HG02798 (cell line): Measurements from ENCODE around the gene NRDC.
A peak's percentile ranks its signal among the peaks of the same experiment; 100 is the strongest.
"Not testable (repeated sequence)": the region's sequence is repeated elsewhere in the genome, so short reads cannot be mapped to it uniquely, and the experiment has no call there.

Experiments
- ATAC-seq: cut with Tn5 transposase; IDR thresholded peaks from one replicate; pipeline ENCODE4 v1.9.1; 2021; ENCODE audit warnings: mild to moderate bottlenecking; ENCODE audit not compliant: unreplicated experiment, poor library complexity

The NRDC gene

DNA sequence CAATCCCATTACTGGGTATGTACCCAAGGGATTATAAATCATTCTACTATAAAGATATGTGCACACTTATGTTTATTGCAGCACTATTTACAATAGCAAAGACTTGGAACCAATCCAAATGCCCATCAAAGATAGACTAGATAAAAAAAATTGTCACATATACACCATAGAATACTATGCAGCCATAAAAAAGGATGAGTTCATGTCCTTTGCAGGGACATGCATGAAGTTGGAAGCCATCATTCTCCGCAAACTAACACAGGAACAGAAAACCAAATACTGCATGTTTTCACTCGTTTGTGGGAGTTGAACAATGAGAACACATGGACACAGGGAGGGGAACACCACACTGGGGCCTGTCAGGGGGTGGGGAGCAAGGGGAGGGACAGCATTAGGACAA is 16.2 kb upstream of the NRDC start:
- ATAC-seq, result not testable (repeated sequence)

DNA sequence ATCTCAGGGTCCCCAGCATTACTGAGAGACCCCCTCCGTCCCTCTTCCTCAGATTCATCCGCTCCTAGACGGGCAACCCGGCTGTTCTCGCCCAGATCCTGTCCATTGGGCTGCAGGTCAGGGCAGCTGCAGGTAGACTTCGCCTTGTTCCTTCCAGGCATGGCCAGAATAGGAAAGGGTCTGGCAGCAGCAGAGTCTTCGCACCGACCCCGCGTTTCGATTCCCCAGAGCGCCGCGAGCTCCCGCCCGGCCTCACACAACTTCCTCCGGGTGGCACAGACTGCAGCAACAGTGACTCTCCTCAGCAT is 265 bp downstream of the NRDC start:
- peak; percentile 26 for ATAC-seq

DNA sequence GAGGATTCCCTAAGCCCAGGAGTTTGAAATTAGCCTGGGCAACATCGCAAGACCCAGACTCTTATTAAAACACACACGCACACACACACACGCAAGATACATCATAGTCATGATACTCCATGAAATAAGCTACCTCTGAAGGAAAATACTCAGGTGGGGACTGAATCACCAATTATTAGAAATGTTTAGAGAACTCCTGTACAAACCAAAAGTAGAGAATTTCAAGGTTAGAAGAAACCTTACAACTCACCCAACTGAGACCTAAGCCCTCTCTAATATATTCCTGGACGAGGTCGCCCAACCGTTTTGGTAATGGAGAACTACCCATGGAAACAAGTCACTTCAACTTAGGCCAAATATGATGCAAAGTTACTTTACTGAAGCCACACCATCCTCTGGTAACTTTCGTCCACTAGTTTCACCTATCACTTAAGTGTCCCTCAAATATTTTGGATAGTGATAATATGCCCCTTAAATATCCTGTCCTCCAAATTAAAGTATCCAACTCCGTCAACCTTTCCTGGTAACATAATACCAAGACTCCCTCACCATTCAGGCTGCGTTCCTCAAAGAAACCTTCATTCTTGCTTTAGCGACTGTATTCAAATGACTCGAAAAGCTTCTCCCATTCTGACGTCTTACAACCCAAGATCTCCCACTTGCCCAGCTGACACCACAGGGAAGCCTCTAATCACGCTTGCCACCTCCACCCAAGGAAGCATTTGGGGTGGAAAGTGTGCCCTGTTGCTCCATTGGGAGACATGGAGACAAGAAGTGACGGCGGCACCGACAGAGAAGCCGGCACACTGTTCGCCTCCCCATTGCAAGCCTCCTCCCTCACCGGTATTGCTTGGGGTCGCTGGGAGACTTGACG is 856 bp downstream of the NRDC start:
- ATAC-seq, result no peak

DNA sequence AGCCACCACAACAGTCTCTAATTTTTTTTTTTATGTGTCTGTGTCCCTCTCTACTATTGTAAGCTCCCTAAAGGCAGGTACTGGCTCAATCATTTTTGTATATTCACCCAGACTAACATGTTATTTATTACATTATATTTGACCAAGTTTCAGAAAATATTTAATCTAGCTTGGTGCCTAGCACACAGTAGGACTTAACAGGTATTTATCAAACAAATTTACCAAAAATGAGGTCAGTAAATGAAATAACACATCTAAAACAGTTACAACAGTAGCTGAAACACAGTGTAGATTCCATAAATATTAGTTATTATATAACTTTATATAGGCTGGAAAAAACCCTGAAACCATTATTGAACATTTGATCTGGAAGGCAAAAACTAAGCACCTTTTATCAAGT is 2.7 kb downstream of the NRDC start:
- no peak for ATAC-seq

DNA sequence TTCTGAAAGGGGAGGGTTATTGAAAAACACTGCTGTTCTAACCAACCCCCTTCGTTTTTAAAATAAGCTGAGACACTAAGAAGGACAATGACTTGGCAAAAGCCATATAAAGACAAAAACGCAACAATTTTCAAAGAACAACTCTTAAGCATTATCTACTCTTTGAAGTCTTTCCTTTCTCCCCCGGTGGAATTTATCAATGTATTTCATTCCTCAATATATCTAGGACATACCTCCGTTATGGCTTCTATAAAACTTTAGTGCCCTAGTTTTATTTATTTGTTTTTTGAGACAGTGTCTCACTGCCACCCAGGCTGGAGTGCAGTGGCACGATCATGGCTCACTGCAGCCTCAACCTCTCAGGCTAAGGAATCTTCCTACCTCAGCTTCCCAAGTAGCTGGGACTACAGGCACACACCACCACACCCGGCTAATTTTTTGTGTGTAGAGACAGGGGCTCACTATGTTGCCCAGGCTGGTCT is 3.2 kb downstream of the NRDC start:
- no peak for ATAC-seq

DNA sequence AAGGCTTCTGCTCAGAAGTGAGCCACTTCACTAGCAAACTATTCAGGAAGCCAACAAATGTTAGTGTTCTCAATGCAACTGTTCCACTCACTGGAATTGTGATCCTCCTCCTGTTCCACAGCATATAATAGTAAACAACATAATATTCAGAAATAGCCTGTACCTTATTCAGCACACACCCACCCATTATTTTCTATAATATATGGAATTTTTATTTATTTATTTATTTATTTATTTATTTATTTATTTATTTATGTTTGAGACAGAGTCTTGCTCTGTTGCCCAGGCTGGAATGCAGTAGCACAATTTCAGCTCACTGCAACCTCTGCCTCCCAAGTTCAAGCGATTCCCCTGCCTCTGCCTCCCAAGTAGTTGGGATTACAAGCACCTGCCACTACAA is 5.3 kb downstream of the NRDC start:
- not testable (repeated sequence) for ATAC-seq

DNA sequence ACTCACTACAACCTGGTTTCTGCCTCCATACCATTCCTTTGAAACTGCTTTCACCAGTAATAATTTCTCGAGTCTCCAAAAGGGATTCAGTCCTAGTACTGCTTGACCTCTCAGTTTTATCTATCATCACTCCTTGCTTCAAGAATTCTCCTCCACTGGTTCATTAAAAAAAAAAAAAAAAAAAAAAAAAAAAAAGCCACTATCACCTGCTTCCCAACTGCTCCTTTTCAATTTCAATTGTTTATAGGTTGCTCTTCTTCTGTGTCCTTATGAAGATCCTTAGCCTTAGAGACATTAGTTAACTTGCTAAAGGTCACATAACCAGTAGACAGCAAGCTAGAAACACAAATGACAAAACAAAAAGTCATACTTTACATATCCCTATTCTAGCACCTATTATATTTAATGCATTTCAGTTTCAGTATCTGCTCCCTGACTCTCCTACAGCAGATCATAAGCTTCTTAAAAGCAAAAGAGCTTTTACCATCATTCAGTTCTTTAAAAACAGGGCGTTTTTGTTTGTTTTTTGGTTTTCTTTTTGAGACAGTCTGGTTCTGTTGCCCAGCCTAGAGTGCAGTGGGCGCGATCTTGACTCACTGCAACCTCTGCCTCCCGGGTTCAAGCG is 7.1 kb downstream of the NRDC start:
- ATAC-seq, result peak; percentile 64

DNA sequence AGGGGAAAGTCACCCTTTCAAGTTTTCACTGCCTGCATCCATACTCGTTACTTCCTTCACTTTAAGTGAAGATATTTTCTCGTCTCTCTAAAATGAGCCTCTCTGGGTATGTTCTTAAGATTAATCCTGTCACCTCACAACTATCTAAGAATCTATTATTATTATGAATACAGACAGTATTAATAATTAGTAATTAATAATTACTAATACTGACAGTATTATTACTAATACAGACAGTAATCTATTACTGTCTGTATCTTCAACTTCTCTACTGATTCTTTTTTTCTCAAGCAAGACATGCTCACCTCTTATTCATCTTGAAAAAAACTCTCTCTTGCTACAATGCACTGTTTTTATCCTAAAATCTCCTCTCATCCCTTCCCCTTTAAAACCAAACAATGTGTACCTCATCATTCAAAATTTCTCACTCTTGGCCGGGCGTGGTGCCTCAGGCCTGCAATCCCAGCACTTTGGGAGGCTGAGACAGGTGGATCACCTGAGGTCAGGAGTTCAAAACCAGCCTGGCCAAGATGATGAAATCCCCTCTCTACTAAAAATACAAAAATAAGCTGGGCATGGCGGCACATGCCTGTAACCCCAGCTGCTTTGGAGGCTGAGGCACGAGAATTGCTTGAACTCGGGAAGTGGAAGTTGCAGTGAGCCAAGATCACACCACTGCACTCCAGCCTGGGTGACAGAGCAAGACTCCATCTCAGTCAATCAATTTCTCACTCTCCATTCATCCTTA is 7.8 kb downstream of the NRDC start:
- no peak for ATAC-seq

DNA sequence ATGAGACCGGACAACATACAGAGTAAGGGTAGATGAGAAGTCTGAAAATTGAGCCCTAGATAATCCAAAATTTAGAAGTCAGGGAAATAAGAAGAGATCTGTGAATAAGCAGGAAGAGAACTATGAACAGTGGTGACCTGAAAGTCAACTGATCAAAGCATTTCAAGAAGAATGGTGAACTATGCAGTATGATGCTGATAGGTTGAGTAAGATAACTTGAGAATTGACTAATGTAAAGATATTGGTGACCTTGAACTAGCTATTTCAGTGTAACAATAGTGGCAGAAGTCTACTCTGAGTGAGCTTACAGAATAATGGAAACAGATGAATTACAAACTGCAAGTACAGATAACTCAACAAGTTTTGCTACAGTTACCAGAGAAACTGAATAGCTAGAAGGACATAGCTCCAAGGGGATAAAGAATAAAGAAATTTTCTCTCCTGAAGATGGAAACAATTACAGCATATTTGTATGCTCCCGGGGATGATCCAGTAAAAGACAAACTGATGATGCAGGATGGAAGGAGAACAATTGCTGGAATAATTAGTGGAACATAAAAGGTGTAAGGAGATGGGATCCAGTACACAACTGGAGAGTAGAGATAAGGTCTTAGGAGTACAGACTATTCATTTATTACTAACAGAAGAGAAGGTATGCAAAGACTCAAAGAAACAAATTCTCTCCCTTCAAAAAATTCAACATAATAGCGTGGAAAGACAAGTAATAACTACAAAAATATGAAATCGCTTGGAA is 10.9 kb downstream of the NRDC start:
- ATAC-seq, result no peak

DNA sequence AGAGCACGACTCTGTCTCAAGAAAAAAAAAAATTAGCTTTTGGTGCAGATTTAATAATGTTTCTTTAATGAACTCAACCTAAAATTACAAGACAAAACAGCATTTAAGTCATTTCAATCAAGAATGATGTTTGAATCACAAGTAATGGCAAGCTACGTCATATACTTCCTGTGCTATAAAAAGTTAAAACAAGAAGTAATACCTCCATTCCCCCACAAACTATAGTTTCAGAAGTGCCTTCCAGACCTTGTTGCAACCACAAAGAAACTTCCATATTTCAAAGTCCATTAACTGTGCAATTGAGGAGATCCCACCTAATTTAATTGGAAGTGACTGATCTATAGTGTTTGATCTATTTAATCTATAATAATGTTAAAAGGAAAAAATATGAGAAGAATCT is 15.1 kb downstream of the NRDC start:
- no peak for ATAC-seq

DNA sequence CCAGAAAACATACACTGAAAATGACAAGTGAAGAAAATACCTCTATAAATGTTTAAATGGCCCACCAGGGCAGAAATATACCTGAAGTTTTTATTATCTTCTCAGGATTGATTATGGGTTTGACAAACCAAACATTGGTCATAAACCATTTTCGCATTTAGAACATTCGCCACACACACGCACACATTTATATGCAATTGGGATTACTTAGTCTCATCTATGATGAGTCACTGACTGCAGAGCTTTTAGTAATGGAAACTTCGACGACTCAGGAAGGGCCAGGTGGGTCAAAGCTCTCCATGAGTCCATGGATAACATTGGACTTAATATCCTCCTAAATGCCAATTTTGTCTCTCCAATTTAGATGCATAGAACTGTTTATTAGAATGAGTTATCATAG is 16.9 kb downstream of the NRDC start:
- ATAC-seq, result no peak

DNA sequence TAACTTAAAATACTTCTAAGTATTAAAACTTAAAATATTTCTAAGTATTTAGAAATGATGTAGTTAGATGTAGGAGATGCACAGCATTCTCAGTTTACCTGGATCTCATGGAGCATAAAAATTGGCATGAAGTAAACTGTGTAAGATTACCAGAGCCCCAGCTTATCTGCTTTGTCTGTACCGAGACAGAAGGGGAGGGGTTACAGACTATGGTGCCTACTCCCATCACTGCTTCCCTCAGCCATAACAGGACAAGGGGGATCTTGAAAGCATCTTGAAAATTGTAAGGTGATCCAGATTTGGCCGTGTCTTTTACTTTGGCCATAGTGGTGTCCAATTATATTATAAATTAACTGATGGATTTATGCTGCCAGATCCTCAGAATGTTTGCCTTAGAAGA is 18.8 kb downstream of the NRDC start:
- ATAC-seq, result no peak

DNA sequence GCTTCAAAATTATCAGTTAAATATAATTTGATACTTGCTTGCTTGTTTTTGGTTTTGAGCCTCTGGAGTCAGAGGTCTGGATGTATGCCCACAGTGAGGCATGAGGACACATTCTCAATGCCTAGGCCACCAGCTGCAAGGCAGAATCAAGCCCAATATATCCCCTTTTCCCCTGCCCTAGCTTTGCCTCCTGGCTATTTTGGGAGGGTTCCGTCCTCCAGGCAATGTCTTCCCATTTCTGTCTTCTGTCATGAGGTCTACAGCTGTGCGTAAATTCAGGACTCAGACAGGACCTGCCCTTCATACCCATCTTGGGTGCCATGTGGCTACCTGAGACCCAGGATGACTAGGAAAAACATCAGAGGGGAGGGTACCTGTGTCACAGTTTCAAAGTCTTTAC is 19.2 kb downstream of the NRDC start:
- ATAC-seq, result no peak

DNA sequence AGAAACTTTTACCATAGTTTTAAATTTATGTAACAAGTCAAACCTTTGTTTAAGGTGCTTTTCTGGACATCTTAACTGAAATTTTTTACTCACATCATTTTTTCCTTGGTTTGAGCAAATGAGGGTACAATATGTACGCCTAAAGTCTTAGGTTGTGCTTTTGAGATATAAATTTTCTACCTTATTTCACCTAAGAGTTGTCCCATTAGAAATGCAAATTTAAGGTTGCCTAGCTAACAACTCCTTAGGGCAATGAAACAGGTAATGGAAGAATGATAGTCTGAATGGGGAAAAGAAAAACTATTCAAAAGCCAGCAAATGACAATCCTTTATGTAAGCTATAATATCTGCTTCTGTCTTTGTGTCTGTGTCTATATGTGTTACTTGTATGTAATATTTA is 19.6 kb downstream of the NRDC start:
- no peak for ATAC-seq

DNA sequence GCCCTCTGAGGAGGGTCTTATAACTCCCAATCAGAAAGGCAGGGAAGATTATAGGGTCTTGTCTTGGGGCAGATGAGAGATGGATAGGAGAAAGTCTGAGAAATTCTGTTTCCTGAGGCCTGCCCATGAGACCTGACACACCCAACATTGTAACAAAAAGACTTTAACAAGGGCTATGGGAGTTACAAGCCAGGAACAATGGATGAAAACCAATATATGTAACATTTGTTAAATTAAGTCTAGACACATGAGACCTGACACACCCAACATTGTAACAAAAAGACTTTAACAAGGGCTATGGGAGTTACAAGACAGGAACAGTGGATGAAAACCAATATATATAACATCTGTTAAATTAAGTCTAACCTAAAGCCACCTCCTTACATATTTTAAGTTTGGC is 21.8 kb downstream of the NRDC start:
- ATAC-seq, result no peak

DNA sequence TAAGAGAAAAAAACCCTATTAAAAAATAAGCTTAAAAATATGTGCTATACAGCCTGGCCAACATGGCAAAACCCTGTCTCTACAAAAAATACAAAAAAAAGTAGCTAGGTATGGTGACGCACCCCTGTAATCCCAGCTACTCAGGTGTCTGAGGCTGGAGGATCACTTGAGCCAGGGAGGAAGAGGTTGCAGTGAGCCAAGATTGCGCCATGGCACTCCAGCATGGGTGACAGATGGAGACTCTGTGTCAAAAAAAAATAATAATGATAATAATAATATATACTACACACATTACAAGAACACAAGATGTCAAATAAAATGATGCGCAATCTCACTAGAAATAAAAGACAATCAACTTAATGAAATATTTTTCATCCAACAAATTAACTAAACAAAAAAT is 22.9 kb downstream of the NRDC start:
- ATAC-seq, result no peak

DNA sequence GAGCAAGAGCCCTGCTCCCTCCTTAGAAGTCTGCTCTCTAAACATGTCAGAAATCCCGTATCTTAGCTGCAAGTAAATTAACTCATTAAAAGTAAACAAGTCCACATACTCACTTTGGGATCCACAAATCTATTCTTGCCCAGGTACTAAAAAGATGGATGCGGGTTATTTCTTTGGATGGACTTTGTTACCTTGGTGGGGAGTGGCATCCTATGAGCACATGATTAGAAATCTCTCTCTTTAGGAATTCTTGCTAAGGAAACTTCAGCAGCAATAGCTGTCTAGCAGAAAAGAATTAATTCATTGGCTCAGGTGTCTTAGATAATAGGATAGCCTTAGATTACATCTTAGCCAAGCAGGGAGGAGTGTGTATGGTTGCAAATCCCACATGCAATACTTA is 25.2 kb downstream of the NRDC start:
- no peak for ATAC-seq

DNA sequence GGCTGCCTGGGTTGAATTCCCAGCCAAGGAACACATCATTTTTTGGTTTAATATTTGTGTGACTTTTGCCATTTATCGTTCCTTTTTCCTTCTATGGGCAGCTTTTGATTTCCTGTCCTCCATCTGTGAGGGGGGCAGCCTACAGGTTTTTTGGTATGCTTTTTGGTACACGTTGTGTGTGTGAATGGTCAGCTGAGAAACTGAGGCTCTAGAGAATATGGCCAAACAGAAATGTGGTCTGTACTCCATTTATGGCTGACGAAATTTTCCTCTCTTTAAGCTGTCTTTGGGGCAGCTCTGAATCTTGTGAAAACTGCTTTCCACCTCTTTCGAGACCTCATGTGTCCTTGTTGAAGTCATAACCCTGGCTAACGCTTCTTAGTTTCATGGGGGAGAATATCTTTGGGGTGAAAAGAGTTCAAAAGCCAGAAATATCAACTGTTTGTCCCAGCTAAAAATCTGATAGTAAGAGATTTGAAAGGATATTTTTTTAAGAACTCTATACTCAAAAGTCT is 26.6 kb downstream of the NRDC start:
- no peak for ATAC-seq

DNA sequence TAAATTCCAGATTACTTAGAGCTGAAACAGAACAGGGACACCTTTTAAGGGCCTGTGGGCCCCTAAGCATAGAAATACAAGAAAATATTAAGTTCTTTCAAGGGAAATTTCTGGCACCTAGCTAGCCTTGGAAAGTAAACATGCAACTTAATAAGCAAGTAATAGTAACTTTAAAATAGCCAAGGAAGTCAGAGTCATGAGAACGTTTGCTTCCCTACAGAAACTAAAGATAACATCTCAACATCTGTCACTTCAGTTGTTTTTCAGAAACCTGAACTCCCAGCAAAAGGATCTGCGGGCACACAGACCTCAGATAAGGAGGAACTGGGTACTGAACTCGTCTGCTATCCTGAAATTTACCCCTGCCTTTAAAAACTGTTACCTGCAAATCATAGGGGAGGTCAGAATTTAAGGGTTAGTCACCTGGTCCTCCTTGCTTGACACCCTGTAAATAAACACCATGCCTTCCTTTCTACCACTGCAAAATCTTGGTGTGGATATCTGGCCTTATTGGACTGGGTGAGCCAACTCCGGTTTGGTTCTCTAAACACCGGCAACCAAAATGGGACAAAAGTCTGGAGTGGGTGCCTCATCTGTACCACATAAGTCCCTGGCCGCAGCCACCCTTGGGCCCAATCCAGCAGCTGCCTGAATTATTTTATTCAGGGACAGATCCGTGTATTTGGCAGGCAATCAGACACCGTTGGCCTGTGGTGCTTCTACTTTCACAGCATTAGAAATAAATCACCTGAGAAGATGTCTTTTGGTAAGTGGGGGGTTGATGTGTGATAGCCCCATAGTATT is 27.9 kb downstream of the NRDC start:
- no peak for ATAC-seq
